HUDEP-2 (cell line): ENCODE data around the gene SETBP1.

ENCODE experiments used
- DNase-seq, 76 experiments: peaks; one replicate each; lab custom pipeline; 2025; ENCODE audit not compliant: unreplicated experiment in 76 of 76; lab: John Stamatoyannopoulos, UW

The SETBP1 gene

DNA sequence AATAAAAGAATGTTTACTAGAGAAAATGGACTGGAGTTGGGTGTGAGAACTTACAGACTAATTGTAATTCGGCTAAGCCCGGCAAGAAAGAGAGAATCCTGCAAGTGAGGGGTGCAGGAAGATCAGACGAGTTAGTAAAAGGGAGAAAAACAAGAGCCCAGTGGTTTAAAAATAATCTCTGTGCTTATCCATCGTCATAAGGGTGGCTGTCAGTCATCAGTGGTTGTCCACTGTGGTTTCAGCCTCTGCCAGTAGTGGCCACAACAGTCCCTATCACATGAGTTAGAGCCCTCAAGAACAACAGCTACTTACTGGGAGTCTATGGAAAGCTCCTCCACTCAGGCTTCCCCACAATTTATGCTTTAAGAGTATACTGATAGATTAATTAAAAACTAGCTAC lies 239.8 kb downstream of the SETBP1 start:
- DNase-seq = peak in 1 of 76 experiments; percentile 1

- DNase-seq = no peak
Measured at GRCh38 chr18:44921974-44922373, 241.3 kb downstream of the SETBP1 start.

DNA sequence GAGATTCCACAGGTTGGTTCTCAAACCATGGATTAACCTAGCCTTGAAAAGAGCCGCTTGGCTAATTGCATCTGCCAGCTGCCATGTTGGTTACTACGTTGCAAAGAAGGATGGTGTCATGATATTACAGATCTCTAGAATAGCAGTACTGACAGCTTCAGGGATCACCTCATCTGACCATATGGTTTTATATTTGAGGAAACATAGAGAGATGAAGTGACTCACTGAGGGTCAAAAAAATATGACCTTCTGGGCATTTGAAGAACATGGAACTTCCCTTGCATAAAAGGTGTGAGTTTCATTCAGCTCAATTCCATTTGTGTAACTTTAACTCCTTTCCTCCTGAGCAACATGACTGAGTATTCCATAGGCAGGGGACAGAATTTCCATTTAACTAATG lies 242.3 kb downstream of the SETBP1 start:
- DNase-seq = no peak

DNA sequence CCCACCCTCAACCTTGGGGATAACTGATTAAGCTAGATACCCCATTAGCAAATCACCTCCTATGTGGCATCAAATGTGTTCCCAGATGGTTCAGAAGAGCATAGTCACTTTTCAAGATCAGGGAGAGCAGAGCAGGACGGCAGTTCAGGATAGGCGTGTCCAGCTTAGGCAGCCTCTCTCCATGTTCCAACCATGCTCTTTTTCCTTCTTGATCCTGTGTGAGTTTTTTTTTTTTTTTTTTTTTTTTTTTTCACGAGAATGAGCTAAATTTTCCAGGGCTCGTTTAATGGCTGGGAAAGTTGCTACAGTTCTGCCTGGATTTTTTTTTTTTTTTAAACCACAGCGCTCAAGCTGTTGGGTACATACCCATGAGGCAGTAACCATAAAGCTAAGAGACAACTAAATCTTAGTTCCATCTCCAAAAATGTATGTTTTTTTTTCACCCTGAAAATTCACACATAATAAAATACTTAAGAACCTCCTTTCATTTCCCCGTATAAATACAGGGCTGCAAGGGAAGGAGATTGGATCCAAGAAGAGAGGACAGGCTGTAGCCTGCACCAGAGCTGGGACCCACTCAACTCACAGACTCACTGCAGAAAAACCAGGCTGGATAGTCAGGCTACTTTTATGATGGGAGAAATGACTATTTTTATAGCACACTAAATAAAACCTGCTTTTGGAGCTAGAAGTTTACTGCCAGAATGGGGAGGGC lies 244.3 kb downstream of the SETBP1 start:
- DNase-seq = no peak

GRCh38 chr18:44927127-44927849 lies 246.6 kb downstream of the SETBP1 start:
- DNase-seq = no peak

- DNase-seq = no peak
Measured at GRCh38 chr18:44934901-44935300, 254.2 kb downstream of the SETBP1 start.

GRCh38 chr18:44935455-44935854 lies 254.8 kb downstream of the SETBP1 start:
- DNase-seq = no peak

GRCh38 chr18:44936485-44936884 lies 255.8 kb downstream of the SETBP1 start:
- DNase-seq = no peak

GRCh38 chr18:44937960-44938719 lies 257.5 kb downstream of the SETBP1 start:
- no peak for DNase-seq

DNA sequence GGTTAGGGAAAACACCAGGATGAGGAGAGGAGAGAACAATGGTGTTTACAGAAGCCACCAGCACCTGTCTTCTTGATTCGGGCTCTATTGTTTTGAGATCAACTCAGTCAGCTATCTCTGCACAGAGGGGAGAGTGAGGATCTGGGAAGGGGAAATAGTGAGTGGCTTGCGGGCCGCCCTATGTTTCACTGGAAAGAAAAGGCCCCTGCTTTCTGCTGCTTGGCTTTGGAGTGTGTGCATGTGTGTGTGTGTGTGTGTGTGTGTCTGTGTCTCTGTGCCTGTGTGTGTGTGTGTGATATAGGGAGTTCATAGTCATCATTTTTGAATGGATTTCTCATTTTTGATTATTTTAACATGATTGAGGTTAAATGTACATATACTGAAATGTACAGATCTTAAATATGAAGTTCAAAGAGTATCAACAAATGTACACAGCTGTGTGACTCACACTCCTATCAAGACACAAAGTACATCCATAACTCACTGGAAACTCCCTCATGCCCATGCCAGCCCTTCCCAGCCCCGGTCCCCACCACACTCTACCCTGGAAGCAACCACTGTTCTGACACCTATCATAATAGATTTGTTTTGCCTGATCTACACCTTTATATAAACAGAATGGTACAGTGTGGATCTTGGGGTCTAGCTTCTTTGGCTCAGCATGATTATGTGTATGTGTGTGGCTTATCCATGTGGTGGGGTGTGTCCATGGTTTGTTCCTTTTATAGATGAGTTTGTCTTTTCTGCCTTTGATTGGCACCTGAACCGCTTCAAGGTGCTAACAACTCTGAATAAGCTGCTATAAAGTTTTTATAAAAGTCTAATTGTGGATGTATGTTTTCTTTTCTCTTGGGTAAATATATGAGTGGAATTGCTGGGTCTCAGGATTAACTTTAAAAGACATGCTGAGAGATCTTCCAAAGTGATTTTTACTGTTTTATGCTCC lies 258.3 kb downstream of the SETBP1 start:
- DNase-seq = no peak

- no peak for DNase-seq
Measured at GRCh38 chr18:44941516-44941915, 260.8 kb downstream of the SETBP1 start.

DNA sequence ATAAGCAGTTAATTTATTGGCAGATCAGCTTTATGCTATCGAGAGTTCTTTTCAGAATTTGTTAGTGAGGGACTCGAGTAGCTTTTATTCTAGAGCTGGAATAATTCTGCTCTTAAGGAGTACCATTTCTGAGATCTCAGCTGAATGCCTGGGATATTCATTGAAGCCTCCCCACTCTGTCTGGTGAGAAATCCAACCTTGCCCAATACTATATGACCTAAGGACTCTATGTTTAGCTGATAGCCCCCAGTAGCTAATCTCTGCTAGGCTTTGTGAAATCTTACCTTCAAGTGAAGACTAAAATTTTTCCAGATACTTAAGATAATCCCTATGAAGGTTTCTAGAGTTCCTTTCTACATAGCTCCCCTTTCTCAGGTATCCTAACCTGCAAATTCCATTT lies 261.4 kb downstream of the SETBP1 start:
- no peak for DNase-seq

DNA sequence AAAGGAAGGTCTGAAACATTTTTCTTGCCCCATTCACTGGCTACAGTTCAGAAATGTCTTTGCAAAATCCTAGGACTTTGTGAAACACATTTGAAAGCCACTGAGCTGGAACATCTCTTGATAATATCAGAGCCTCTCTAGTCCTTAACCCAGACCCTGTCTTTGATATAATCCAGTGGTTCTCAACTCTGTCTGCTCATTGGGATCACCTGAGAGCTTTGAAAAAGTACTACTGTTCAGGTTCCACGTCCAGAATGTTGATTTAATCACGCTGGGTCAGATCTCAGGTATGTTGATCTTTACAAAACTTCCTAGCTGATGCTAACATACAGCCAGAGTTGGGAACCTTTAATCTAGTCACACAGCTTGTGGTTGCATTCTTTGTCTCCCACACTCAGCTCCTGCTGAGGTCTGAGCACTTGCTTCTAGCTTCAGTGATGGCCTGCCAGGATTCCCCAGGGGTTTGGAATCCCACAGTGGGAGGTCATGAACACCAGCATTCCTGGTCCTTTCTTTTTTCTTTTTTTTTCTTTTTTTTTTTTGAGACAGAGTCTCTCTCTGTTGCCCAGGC lies 262.7 kb downstream of the SETBP1 start:
- no peak for DNase-seq

- no peak for DNase-seq
Measured at GRCh38 chr18:44944461-44944860, 263.8 kb downstream of the SETBP1 start.

GRCh38 chr18:44945888-44946401 lies 265.3 kb downstream of the SETBP1 start:
- DNase-seq = no peak

- DNase-seq = no peak
Measured at GRCh38 chr18:44946529-44947113, 265.9 kb downstream of the SETBP1 start.

- DNase-seq = no peak
Measured at GRCh38 chr18:44949967-44950366, 269.3 kb downstream of the SETBP1 start.

DNA sequence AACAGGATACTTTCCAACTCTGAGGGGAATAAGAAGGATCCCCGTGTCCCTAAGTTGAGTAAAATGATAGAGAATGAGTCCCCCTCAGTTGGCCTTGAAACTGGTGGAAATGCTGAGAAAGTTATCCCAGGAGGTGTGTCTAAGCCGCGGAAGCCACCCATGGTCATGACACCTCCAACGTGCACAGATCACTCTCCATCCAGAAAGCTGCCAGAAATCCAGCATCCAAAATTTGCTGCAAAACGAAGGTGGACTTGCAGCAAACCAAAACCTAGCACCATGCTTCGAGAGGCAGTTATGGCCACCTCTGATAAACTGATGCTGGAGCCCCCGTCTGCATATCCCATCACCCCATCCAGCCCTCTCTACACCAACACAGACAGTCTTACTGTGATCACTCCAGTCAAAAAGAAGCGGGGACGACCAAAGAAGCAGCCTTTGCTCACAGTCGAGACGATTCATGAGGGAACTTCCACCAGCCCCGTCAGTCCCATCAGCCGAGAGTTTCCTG lies 270.1 kb downstream of the SETBP1 start:
- DNase-seq = no peak

DNA sequence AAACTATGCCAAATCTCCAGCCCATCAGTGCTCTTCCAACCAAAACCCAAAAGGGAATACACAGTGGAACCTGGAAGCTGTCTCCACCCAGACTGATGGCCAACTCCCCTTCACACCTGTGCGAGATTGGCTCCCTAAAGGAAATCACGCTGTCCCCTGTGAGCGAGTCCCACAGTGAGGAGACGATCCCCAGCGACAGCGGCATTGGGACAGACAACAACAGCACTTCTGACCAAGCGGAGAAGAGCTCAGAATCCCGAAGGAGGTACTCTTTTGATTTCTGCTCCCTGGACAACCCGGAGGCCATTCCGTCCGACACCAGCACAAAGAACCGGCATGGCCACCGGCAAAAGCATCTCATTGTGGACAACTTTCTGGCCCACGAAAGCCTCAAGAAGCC lies 271.1 kb downstream of the SETBP1 start:
- no peak for DNase-seq
